Panc1 (cell line): ENCODE results near the gene MAGI1.

Experiments
- CTCF ChIP-seq: fragments of 450-650 bp; IDR thresholded peaks from 2 replicates; pipeline ENCODE4 v1.5.1; 2017; ENCODE audit warnings: mild to moderate bottlenecking
- POLR2AphosphoS5 ChIP-seq: IDR thresholded peaks from 2 replicates; pipeline ENCODE4 v1.6.1; 2012; ENCODE audit warnings: mild to moderate bottlenecking, low read depth, low read length, moderate library complexity

GRCh38 chr3:65604863-65605526 lies 433.7 kb downstream of the MAGI1 start:
- TF ChIP-seq CTCF (no peak), POLR2AphosphoS5 (no peak)
